ENCODE measurements around the gene TADA3. TPM values are rescaled to one million over a fixed set of nuclear protein-coding genes. Genes with fewer than 3 reads are reported as not detected.
A peak's percentile ranks its signal among the peaks of the same experiment; 100 is the strongest.

The TADA3 gene
- total and polyA plus RNA-seq, 3 donors from 2014 or later, result 94.6 to 123 (median 123) TPM

DNA sequence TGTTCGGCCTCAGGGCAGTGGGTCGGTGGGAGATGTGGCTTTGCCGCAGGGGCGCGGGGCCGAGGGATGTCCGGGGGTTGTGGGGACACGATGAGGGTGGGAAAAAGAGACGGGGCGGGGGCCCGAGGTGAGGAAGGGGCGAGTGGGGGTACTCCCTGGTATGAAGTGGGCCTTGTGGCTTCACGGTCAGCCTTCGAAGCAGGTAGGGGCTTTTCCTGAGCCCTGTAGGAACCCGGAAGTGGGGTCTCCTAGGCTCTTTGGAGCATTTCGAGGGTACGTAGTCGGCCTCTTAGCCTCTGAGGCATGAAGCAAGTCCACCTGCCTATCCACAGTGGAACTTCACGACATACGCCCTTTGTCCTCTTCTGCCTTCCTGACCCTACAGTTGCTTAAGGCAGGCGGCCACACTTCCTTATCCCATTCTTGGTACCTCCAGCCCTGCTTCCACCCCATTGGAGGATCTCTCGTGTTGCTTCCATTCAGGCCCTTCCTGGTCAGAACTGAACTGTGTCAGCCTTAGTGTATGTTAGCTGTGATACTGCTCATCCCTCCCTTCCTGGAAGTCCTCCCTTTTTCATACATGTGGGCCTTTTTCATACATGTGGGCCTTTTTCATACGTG lies 998 bp upstream of the TADA3 start:
- intact Hi-C loops (cut with DNase I; ENCODE audit: low total_unique reads), result no loop called here

DNA sequence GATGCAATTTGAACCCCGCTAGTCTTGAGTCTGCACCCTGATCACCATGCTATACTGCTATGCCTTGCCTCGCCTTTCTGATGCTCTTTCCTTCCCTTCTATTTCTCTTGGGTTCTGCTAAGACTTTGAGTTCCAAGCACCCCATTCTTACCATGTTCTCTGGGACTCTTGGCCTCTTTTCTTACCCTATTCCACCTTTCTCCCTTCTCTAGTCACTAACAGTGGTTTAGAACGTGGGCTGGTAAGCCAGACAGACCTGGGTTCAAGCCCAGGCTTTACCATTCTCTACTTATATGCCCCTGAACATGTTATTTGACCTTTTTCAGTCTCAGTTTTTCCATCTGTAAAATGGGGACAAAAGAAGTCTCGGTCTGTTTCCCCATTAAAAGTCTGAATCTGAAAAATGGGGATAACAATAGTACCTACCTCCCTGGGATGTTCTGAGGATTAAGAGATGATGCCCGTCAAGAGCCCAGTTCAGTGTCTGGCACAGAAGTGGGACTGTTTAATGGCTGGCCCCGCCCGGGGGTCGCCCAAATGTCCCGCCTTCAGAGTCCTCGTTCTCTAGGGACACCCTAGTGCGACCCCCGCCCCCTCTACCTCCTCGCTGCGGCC lies 376 bp downstream of the TADA3 start:
- peaks cover 8% of the 10 kb centered on the region for H3K4me1 ChIP-seq
- no peak for DNase-seq
- H3K36me3 ChIP-seq (ENCODE audit: low read depth, missing control alignments), result no peaks in the 10 kb centered on the region
- H3K27ac ChIP-seq, result peak overlapping the region; percentile 94
- H3K4me3 ChIP-seq, result peak overlapping the region; percentile 82 to 96
- H3K9me3 ChIP-seq, result no peaks in the 10 kb centered on the region
- no peak for TF ChIP-seq POLR2A (IDR thresholded peaks at IDR 0.05)
- 13 to 42% methylated on average over 5 to 14 of the region's 14 CpGs for WGBS, 2 donors
- intact Hi-C loops (cut with DNase I; ENCODE audit: low total_unique reads), result no loop called here
- H3K27me3 ChIP-seq, result no peaks in the 10 kb centered on the region

More for the DNA sequence above, 998 bp upstream of the TADA3 start:
- DNase-seq, result no peak
- Histone ChIP-seq H3K4me3 (peak overlapping the region; percentile 82 to 96), H3K4me1 (peaks cover 8% of the 10 kb centered on the region), H3K9me3 (no peaks in the 10 kb centered on the region), H3K36me3 (ENCODE audit: low read depth, missing control alignments) (no peaks in the 10 kb centered on the region), H3K27ac (peak overlapping the region; percentile 94), H3K27me3 (no peaks in the 10 kb centered on the region)
- no peak for TF ChIP-seq POLR2A (IDR thresholded peaks at IDR 0.05)
- TF ChIP-seq, protein P1, sequence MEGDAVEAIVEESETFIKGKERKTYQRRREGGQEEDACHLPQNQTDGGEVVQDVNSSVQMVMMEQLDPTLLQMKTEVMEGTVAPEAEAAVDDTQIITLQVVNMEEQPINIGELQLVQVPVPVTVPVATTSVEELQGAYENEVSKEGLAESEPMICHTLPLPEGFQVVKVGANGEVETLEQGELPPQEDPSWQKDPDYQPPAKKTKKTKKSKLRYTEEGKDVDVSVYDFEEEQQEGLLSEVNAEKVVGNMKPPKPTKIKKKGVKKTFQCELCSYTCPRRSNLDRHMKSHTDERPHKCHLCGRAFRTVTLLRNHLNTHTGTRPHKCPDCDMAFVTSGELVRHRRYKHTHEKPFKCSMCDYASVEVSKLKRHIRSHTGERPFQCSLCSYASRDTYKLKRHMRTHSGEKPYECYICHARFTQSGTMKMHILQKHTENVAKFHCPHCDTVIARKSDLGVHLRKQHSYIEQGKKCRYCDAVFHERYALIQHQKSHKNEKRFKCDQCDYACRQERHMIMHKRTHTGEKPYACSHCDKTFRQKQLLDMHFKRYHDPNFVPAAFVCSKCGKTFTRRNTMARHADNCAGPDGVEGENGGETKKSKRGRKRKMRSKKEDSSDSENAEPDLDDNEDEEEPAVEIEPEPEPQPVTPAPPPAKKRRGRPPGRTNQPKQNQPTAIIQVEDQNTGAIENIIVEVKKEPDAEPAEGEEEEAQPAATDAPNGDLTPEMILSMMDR (IDR thresholded peaks at IDR 0.05), result no peak
- 0 to 1% methylated on average over 20 to 23 of the region's 23 CpGs for WGBS, 2 donors

DNA sequence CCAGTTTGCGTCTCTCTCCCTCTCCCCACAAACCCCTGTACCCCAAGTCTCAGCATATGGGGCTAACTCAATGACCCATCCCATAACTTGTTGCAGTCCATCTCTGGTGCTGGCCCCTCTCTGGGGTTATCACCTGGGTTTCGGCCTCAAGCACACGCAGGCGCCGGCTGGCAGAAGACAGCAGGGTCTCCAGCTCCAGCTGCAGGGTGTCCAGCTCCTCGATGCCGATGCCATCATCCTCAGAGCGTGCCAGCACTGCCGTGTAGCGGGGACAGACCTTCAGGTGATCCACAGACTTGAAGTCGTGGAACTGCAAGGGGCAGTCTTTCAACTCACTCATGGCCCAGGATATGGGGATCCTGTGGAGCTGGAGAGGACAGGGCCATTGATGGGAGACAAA lies 1.1 kb downstream of the TADA3 start:
- Histone ChIP-seq H3K27ac (no peak overlapping the region), H3K4me3 (no peak overlapping the region), H3K9me3 (no peaks in the 10 kb centered on the region), H3K27me3 (no peaks in the 10 kb centered on the region), H3K4me1 (peaks cover 8% of the 10 kb centered on the region), H3K36me3 (ENCODE audit: low read depth, missing control alignments) (no peaks in the 10 kb centered on the region)
- WGBS, 2 donors, result 82 to 96% methylated on average over 2 to 11 of the region's 11 CpGs
- TF ChIP-seq, protein P1 (IDR thresholded peaks at IDR 0.05), result no peak
- intact Hi-C loops (cut with DNase I; ENCODE audit: low total_unique reads), result no loop called here
- no peak for DNase-seq

DNA sequence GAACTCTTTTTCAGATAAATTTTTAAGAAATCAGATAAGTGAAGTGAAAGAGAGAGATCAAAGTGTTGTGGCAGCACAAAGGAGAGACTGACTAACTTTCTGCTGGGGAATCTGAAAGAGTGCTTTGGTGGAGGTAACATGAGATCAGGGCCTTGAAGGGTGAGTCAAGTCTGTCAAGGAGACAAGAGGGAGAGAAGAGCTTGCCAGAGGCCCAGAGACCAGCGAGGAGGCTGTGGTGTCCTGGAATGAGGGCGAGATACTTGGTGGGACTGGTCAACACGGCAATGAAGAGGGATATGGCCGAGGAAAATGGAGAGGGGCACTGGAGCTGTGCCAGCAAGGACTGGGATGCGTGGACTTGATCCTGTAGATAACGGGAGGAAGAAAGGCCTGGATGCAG lies 4.6 kb downstream of the TADA3 start:
- no peaks in the 10 kb centered on the region for H3K36me3 ChIP-seq (ENCODE audit: low read depth, missing control alignments)
- H3K27ac ChIP-seq, result no peak overlapping the region
- no peaks in the 10 kb centered on the region for H3K4me1 ChIP-seq
- intact Hi-C loops (cut with DNase I; ENCODE audit: low total_unique reads), result no loop called here
- DNase-seq, result no peak
- no peaks in the 10 kb centered on the region for H3K27me3 ChIP-seq
- WGBS, 2 donors, result 85 to 86% methylated on average over 6 of the region's 6 CpGs
- H3K4me3 ChIP-seq, result no peak overlapping the region
- TF ChIP-seq POLR2A (IDR thresholded peaks at IDR 0.05), result no peak
- TF ChIP-seq, protein P1 (IDR thresholded peaks at IDR 0.05), result no peak
- H3K9me3 ChIP-seq, result no peaks in the 10 kb centered on the region

DNA sequence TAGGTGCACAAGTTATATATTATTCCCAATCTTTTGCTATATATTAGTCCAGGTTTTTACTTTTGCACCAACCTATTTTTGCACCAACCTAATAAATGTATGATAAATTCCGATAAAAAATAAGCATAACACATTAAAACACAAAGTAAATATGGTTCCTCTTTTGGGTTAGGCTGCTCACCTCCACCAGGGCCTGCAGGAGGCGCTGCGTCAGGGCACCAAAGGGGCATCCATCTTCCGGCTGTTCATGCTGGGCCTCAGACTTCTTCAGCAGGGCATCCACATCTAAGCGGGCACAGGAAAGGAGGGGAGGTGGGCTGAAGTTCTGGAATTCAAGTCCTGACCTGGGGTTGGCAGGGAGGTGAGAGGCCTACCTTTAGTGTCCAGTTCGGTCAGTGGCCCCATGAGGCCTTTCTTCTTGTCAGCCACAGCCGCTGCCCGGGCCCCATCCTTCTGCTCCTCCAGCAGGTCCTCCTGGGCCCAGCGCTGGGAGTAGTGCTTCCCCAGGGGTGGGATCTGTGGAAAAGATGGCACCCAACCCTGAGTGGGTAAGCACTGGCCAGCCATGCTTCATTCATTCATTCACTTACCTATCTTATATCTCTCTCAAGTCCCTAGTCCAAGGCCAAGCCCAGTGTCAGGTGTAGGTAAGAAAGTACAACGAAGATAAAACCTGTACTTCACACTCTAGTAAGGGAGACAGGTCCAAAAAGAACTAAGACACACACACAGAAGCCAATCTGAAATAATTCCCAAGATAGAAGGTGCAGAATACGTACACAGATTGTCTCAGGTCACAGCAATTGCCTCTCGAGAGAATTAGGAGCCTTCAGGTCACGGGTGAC lies 5.2 kb downstream of the TADA3 start:
- intact Hi-C loops (cut with DNase I; ENCODE audit: low total_unique reads), result no loop called here
- Histone ChIP-seq H3K9me3 (no peaks in the 10 kb centered on the region), H3K4me3 (no peak overlapping the region), H3K4me1 (no peaks in the 10 kb centered on the region), H3K36me3 (ENCODE audit: low read depth, missing control alignments) (no peaks in the 10 kb centered on the region), H3K27me3 (no peaks in the 10 kb centered on the region), H3K27ac (no peak overlapping the region)
- WGBS, 2 donors, result 89 to 91% methylated on average over 13 of the region's 13 CpGs
- no peak for DNase-seq
- no peak for TF ChIP-seq POLR2A (IDR thresholded peaks at IDR 0.05)
- TF ChIP-seq, protein P1 (IDR thresholded peaks at IDR 0.05), result no peak
